ENCODE data around the gene PDCD2.
"Not testable (repeated sequence)": the region's sequence is repeated elsewhere in the genome, so short reads cannot be mapped to it uniquely, and the experiment has no call there.

PDCD2 gene

DNA sequence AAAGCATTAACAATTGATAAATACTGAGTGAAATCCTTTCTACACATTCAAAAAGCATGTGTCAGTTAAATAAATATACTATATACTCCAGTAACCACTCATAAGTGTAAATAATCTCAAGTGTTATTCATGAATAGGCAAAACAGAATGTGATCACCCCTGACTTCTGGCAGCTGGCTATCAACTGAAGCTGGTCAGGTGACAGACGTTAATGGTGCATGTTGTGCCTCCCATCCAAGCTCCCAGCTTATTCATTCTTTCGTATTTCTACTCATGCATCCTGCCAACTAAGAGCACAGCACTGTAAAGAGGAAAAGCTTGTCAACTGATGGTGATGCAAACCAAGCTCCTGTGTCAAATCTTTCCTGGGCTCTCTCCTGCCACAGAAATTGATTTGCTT is 39.0 kb downstream of the PDCD2 start:
- peak; percentile 86 for DNase-seq

DNA sequence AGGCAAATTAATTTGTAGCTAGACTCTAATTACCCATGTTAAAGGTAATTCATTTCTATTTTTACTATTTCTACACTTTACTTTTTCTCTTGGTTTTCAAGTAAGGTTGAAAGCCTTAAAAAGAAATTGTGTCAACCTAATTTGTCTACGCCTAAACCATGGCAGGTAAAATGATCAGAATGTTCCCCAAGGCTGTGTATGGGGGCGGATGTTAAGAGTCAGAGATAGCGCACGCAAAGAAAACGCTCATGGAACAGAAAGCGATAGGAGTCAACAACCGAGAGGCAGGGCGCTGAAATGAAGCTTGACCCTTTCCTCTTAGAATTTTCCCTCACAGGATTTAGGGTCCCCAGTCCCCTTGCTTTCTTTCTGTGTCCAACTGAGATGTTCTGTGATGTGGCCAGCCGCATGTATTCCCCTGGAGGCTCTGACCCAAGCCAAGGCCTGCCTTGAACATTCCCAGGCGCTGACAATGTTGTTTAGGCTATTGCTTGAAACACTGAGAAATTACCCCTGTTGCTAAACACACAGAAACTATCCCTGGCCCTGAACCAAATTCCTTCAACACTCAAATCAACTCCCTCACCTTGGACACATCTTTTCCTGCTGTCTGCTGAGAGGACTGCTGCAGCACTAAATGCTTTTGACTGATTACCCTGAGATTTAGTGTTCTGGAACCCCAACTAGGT is 42.3 kb downstream of the PDCD2 start:
- no peak for DNase-seq

DNA sequence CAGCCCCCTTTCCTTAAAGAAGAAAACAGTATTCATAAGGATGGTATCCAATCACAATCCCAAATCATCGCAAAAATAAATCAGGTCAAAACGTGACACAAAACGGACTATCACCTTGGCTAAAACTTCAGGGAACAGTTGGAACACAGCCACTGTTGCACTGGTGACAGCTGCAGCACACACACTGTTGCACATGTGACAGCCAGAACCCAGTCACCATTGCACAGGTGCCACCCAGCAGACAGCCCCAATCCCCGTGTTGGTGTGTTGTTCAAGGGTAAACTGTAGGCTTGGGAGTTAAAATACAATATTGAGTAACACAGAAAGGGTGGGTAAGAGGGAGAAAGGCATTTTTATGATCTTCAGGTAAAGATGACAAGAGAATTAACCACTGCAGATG is 47.1 kb downstream of the PDCD2 start:
- DNase-seq: no peak

DNA sequence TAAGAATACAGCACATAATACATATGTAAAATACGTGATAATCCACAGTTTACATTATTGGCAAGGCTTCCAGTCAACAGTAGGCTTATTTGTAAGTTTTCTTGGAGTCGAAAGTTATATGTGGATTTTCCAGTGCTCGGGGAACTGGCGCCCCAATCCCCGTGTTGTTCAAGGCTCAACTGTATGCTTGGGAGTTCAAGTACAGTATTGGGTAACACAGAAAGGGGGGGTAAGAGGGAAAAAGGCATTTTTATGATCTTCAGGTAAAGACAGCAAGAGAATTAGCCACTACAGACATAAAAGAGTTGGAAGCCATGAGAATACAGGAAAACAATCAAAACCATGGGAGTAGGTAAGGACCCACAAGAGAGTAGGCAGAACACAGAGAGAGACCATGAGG is 47.8 kb downstream of the PDCD2 start:
- DNase-seq: no peak

DNA sequence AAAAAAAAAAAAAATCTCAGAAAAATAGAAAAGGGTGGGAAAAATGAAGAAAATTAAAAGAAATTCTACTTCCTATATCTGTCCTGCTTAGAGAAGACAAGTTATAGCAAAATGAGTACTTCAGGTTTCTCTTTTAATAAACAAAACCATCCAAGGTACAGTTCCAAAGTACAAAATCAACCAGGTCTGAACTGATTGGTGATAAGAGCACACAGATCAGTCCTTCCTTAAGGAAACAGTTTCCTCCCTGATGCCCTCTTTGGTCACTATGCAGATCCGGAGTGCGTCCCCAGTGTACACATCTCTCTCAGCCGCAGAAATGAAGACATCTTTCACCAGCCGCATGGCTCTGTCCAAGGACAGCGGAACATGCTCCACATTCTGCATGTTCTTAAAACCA is 49.4 kb downstream of the PDCD2 start:
- no peak for DNase-seq

DNA sequence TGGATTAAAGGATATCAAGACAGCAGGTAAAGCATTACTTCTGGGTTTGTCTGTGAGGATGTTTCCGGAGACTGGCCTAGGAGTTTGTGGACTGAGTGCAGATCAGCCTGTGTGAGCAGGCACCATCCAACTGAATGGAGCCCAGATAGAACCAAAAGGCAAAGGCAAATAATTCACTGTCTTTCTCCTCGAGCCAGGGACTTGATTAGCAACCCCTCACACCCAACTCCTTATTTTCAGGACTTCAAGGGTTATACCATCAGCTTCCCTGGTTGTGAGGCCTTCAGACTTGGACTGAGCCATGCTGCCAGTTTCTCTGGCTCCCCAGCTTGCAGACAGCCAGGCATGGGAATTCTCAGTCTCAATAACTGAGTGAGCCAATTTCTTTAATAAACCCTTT is 50.6 kb downstream of the PDCD2 start:
- DNase-seq: no peak

DNA sequence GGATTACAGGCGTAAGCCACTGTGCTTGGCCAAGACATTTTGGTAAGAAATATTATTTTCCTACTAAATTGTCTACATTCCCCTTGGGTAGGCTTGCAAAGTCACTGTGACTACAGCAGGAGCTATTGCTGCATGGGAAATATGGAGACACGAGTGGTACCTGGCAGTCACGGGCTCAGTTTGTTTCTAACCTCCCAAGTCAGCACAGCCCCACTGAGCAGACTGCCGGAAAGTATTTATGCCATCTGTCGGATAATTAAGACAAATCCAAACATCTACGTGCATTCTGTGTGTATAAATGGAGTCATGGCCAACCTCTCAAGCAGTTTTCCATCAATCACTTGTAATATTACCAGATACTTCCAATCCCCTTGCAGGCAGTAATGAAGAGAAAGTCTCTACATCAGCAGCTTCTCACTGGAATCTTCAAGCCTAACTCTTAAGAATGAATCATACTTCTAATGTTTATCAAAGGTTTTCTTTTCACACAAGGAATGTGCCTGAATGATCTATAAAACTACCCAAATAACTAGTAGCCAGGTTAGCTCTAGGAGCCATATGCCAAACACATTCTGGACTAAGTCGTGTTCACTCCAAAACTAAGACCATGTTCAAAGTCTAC is 51.5 kb downstream of the PDCD2 start:
- no peak for DNase-seq

DNA sequence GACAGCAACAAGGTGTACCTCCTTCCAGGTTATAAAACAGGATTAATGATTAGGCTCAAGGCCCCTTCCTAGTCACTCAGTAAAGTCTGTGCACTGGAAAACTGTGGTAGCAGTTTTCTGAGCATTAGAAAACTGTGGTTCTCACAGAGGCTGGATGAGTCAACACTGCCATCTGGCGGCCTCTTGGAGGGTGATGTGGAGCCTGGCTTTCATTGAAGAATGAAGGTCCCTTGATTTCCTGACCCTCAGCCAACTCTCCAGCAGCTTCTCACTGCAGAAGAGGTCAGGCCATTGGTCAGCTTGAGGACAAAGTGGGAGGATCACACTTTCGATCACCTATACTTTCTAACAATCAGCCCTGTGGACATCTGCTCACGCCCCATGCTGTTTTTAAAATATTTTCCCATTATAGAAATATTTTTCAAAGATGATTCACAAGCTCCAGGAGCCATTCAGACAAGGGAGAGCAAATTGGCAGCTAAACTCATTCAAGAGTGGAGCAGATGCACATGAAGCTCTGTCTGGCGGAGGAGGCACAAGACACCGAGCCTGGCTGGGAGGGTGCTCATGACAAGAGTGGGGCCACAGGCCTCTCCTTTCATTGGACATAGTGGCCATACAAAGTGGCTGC is 54.5 kb downstream of the PDCD2 start:
- peak; percentile 42 for DNase-seq

DNA sequence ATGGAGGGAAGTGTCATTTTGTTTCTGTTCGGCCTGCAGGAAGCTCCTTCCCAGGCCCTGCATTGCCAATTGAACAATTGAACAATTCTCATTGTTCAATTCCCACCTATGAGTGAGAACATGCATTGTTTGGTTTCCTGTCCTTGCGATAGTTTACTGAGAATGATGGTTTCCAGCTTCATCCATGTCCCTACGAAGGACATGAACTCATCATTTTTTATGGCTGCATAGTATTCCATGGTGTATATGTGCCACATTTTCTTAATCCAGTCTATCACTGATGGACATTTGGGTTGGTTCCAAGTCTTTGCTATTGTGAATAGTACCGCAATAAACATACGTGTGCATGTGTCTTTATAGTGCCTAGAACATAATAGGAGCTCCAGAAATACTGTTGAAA is 56.4 kb downstream of the PDCD2 start:
- not testable (repeated sequence) for DNase-seq

DNA sequence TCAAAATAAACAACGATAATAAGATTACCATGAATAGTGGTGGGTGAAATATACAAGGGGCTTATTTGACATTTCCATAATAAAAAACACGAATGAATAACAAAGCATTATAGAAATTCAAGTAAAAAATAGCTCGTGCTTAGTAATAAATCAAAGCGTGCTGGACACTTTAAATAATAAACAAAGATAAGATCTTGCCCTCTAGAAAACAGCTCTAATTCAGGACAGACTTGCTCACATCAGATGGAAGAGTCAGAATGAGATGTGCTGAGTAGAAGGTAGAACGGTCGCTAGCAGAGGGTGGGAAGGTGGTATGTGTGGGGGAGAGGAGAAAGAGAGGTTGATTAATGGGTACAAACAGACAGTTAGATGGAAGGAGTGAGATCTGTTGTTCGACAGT is 58.6 kb downstream of the PDCD2 start:
- no peak for DNase-seq

Data from DMS153 (cell line).